ENCODE data around the gene HBM. TPM values are rescaled to one million over a fixed set of nuclear protein-coding genes. Genes with fewer than 3 reads are reported as not detected.

HBM gene
- total and polyA plus RNA-seq, 2 donors from 2014 or later: not detected

DNA sequence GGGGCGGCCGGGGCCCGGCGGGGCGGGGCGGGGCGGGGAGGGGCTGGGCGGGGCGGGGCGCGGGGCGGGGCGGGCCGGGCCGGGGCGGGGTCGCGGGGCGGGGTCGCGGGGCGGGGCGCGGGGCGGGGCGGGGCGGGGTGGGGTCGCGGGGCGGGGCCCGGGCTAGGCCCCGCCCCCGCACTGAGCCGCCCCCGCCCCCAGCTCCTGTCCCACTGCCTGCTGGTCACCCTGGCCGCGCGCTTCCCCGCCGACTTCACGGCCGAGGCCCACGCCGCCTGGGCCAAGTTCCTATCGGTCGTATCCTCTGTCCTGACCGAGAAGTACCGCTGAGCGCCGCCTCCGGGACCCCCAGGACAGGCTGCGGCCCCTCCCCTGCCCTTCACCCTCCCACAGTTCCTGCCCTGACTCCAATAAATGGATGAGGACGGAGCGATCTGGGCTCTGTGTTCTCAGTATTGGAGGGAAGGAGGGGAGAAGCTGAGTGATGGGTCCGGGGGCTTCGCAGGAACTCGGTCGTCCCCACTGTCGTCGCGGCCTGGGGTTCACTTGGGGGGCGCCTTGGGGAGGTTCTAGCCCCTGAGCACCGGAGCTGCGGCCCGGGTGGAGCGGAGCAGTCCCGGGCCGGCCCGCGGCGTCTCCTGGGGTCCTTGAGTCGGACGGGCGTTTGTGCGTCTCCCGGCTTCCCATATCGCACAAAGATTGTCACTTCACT, 795 bp upstream of the HBM start:
- Histone ChIP-seq H3K4me1 (ENCODE audit: control insufficient read depth in 2 of 3, insufficient read depth in 2 of 3, low read depth in 1 of 3, low read length in 3 of 3) (peaks cover 0 to 4% (median 0%) of the 10 kb centered on the region in 3 donors), H3K36me3 (ENCODE audit: control insufficient read depth in 2 of 3, insufficient read depth in 3 of 3, low read length in 3 of 3) (no peaks in the 10 kb centered on the region), H3K27ac (ENCODE audit: low read depth in 2 of 2, low read length in 2 of 2) (no peak overlapping the region), H3K4me3 (ENCODE audit: low read length in 3 of 3) (no peak overlapping the region), H3K27me3 (ENCODE audit: control insufficient read depth, insufficient read depth, low read length) (peaks cover 19% of the 10 kb centered on the region), H3K9ac (ENCODE audit: low read length in 3 of 3) (no peak overlapping the region), H3K9me3 (ENCODE audit: control insufficient read depth in 2 of 3, insufficient read depth in 1 of 3, low read length in 3 of 3) (no peaks in the 10 kb centered on the region)
- TF ChIP-seq, protein P1, sequence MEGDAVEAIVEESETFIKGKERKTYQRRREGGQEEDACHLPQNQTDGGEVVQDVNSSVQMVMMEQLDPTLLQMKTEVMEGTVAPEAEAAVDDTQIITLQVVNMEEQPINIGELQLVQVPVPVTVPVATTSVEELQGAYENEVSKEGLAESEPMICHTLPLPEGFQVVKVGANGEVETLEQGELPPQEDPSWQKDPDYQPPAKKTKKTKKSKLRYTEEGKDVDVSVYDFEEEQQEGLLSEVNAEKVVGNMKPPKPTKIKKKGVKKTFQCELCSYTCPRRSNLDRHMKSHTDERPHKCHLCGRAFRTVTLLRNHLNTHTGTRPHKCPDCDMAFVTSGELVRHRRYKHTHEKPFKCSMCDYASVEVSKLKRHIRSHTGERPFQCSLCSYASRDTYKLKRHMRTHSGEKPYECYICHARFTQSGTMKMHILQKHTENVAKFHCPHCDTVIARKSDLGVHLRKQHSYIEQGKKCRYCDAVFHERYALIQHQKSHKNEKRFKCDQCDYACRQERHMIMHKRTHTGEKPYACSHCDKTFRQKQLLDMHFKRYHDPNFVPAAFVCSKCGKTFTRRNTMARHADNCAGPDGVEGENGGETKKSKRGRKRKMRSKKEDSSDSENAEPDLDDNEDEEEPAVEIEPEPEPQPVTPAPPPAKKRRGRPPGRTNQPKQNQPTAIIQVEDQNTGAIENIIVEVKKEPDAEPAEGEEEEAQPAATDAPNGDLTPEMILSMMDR (IDR thresholded peaks at IDR 0.05; ENCODE audit: borderline replicate concordance, extremely low read depth, insufficient read depth): no peak
- DNase-seq (peak in 1 of 5 donors; percentile 61), FAIRE-seq (no peak)
- intact Hi-C loops (cut with DNase I): no loop called here

DNA sequence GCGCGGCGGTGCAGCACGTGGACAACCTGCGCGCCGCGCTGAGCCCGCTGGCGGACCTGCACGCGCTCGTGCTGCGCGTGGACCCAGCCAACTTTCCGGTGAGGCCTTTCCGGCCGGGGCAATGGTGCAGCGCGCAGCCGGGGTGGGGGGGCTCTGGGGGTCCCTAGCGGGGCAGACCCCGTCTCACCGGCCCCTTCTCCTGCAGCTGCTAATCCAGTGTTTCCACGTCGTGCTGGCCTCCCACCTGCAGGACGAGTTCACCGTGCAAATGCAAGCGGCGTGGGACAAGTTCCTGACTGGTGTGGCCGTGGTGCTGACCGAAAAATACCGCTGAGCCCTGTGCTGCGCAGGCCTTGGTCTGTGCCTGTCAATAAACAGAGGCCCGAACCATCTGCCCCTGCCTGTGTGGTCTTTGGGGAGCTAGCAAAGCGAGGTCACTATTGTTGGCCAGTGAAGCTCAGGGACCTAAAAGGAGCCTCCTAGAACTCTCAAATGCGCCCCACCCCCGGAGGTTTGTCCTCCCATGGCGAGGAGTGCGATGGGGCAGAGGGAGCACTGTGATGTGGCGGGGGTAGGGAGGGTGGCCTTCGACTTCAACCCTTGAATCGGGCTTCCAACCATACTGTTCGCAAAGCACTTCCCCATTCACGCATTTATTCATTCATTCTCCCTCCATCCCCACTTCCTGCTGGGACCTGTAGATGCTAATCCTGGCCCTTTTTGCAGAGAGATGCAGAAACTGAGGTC, 770 bp downstream of the HBM start:
- Histone ChIP-seq H3K4me3 (ENCODE audit: low read length in 3 of 3) (no peak overlapping the region), H3K36me3 (ENCODE audit: control insufficient read depth in 2 of 3, insufficient read depth in 3 of 3, low read length in 3 of 3) (no peaks in the 10 kb centered on the region), H3K27ac (ENCODE audit: low read depth in 2 of 2, low read length in 2 of 2) (no peak overlapping the region), H3K27me3 (ENCODE audit: control insufficient read depth, insufficient read depth, low read length) (peaks cover 28% of the 10 kb centered on the region), H3K9me3 (ENCODE audit: control insufficient read depth in 2 of 3, insufficient read depth in 1 of 3, low read length in 3 of 3) (no peaks in the 10 kb centered on the region), H3K9ac (ENCODE audit: low read length in 3 of 3) (no peak overlapping the region), H3K4me1 (ENCODE audit: control insufficient read depth in 2 of 3, insufficient read depth in 2 of 3, low read depth in 1 of 3, low read length in 3 of 3) (peaks cover 0 to 4% (median 0%) of the 10 kb centered on the region in 3 donors)
- intact Hi-C loops (cut with DNase I): no loop called here
- DNase-seq: peak in 1 of 5 donors; percentile 48
- TF ChIP-seq, protein P1 (IDR thresholded peaks at IDR 0.05; ENCODE audit: borderline replicate concordance, extremely low read depth, insufficient read depth): no peak
- no peak for FAIRE-seq

DNA sequence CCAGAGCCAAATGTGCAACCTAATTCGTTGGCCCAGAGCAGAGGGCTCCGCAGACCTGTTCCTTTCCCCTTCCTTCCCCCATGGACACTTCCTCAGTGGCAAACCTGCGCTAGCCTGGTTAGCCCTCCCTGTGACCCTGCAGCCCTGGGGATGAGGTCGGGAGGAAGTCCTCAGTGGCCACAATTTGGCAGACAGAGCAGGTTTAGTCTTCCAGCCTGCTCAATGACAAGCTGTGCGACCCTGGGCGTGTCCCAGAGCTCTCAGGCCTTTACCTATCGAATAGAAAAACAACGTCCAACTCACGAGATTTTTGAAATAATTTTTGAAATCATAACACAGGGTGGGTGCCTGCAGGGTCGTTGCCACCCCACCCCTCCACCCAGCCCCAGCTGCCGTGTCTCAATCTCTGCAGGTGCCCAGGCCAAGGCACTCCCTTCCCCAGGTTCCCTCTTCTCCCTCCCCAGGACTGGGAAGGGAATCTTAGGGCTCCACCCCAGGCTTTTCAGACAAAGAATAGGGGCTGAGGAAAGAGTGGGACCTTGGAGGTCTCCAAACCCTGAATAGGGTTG, 1.4 kb downstream of the HBM start:
- H3K27ac ChIP-seq (ENCODE audit: low read depth in 2 of 2, low read length in 2 of 2): no peak overlapping the region
- TF ChIP-seq, protein P1 (IDR thresholded peaks at IDR 0.05; ENCODE audit: borderline replicate concordance, extremely low read depth, insufficient read depth): no peak
- H3K4me1 ChIP-seq (ENCODE audit: control insufficient read depth in 2 of 3, insufficient read depth in 2 of 3, low read depth in 1 of 3, low read length in 3 of 3): peaks cover 0 to 4% (median 0%) of the 10 kb centered on the region in 3 donors
- H3K9me3 ChIP-seq (ENCODE audit: control insufficient read depth in 2 of 3, insufficient read depth in 1 of 3, low read length in 3 of 3): no peaks in the 10 kb centered on the region
- no peak overlapping the region for H3K9ac ChIP-seq (ENCODE audit: low read length in 3 of 3)
- FAIRE-seq (no peak), DNase-seq (peak in 1 of 5 donors; percentile 31)
- peaks cover 30% of the 10 kb centered on the region for H3K27me3 ChIP-seq (ENCODE audit: control insufficient read depth, insufficient read depth, low read length)
- intact Hi-C loops (cut with DNase I): no loop called here
- H3K4me3 ChIP-seq (ENCODE audit: low read length in 3 of 3): no peak overlapping the region
- H3K36me3 ChIP-seq (ENCODE audit: control insufficient read depth in 2 of 3, insufficient read depth in 3 of 3, low read length in 3 of 3): no peaks in the 10 kb centered on the region

Measured in kidney (tissue), 14 donors.